ENCODE measurements around the gene RBM33. TPM values are rescaled to one million over a fixed set of nuclear protein-coding genes. Genes with fewer than 3 reads are reported as not detected.

Gene RBM33
- total and polyA plus RNA-seq, 2 experiments from 2014 or later: 51.1 to 53.5 TPM

GRCh38 chr7:155680124-155680523 is 35.7 kb downstream of the RBM33 start:
- no peak overlapping the region for H3K4me3 ChIP-seq
- no peaks in the 10 kb centered on the region for H3K27me3 ChIP-seq
- no peaks in the 10 kb centered on the region for H3K36me3 ChIP-seq
- H3K27ac ChIP-seq: peak overlapping the region; percentile 28
- TF ChIP-seq, protein P1, sequence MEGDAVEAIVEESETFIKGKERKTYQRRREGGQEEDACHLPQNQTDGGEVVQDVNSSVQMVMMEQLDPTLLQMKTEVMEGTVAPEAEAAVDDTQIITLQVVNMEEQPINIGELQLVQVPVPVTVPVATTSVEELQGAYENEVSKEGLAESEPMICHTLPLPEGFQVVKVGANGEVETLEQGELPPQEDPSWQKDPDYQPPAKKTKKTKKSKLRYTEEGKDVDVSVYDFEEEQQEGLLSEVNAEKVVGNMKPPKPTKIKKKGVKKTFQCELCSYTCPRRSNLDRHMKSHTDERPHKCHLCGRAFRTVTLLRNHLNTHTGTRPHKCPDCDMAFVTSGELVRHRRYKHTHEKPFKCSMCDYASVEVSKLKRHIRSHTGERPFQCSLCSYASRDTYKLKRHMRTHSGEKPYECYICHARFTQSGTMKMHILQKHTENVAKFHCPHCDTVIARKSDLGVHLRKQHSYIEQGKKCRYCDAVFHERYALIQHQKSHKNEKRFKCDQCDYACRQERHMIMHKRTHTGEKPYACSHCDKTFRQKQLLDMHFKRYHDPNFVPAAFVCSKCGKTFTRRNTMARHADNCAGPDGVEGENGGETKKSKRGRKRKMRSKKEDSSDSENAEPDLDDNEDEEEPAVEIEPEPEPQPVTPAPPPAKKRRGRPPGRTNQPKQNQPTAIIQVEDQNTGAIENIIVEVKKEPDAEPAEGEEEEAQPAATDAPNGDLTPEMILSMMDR (IDR thresholded peaks at IDR 0.05; ENCODE audit: low read depth, low read length): no peak
- H3K9me3 ChIP-seq (ENCODE audit: low read depth): no peaks in the 10 kb centered on the region
- H3K4me1 ChIP-seq (ENCODE audit: low read depth): peaks cover 58% of the 10 kb centered on the region
- DNase-seq (ENCODE audit: low read depth in 1 of 2, low spot score in 1 of 2): no peak

GRCh38 chr7:155680864-155681263 is 36.4 kb downstream of the RBM33 start:
- TF ChIP-seq, protein P1 (IDR thresholded peaks at IDR 0.05; ENCODE audit: low read depth, low read length): no peak

DNA sequence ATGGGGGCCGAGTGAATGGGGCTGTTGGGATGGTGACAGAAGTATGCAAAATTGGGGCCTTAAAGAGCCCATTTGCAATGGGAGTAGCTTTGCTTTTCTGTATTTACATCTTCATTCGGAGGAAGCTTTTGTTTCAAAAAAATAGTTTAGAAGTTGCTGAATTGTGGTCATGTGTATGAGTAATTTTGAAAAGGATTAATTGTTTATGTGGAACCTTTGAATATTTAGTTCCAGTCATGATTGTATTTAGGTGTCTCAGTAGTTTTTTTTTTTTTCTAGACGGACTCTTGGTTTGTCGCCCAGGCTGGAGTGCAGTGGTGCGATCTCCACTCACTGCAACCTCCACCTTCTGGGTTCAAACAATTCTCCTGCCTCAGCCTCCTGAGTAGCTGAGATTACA is 37.2 kb downstream of the RBM33 start:
- H3K27ac ChIP-seq: no peak overlapping the region
- no peaks in the 10 kb centered on the region for H3K27me3 ChIP-seq
- DNase-seq (ENCODE audit: low read depth in 1 of 2, low spot score in 1 of 2): no peak
- H3K4me3 ChIP-seq: no peak overlapping the region
- no peaks in the 10 kb centered on the region for H3K36me3 ChIP-seq
- TF ChIP-seq, protein P1 (IDR thresholded peaks at IDR 0.05; ENCODE audit: low read depth, low read length): no peak
- peaks cover 58% of the 10 kb centered on the region for H3K4me1 ChIP-seq (ENCODE audit: low read depth)
- no peaks in the 10 kb centered on the region for H3K9me3 ChIP-seq (ENCODE audit: low read depth)

More at GRCh38 chr7:155680864-155681263, 36.4 kb downstream of the RBM33 start:
- Histone ChIP-seq H3K27me3 (no peaks in the 10 kb centered on the region), H3K4me3 (no peak overlapping the region), H3K27ac (no peak overlapping the region), H3K4me1 (ENCODE audit: low read depth) (peaks cover 65% of the 10 kb centered on the region), H3K36me3 (no peaks in the 10 kb centered on the region), H3K9me3 (ENCODE audit: low read depth) (no peaks in the 10 kb centered on the region)
- DNase-seq (ENCODE audit: low read depth in 1 of 2, low spot score in 1 of 2): no peak

DNA sequence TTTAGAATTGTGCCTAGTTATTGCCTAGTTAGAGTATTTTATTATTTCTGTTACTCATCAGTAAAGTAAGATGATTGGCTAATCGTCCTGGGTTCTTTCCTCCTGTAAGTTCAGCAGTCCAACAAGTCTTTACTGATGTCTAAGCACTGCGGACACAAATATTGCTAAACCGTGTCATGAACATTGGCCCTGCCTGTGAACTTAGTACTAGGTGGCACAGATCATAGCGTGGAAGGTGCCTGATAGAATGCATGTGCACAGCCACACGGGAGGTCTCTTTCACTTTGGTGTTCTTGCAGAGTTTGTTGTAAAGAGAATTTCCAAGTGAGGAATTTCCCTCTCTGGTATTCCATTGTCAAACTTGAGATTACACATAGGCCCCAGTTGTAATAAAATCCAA is 38.0 kb downstream of the RBM33 start:
- TF ChIP-seq, protein P1 (IDR thresholded peaks at IDR 0.05; ENCODE audit: low read depth, low read length): no peak
- Histone ChIP-seq H3K27ac (no peak overlapping the region), H3K4me1 (ENCODE audit: low read depth) (peaks cover 55% of the 10 kb centered on the region), H3K4me3 (no peak overlapping the region), H3K36me3 (no peaks in the 10 kb centered on the region), H3K9me3 (ENCODE audit: low read depth) (no peaks in the 10 kb centered on the region), H3K27me3 (no peaks in the 10 kb centered on the region)
- DNase-seq (ENCODE audit: low read depth in 1 of 2, low spot score in 1 of 2): no peak

DNA sequence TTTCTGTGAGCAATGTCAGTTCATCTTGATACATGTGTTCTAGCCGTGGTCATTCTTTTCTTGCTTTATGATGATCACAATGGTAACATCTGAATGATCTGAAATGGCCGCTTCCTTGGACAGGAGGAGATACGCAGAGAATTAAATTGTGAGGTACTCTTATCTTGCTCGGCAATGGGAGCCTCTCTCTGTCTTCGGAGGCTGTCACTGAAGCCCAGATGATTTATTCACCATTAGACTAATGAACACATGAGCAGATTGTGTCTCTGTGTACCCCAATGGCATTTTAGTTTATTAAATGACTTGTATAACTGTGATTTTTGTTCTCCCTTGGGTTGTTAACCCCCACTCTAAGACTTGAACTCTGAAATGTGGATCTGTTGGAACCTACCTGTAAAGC is 38.6 kb downstream of the RBM33 start:
- Histone ChIP-seq H3K27ac (peak overlapping the region; percentile 85), H3K9me3 (ENCODE audit: low read depth) (no peaks in the 10 kb centered on the region), H3K4me1 (ENCODE audit: low read depth) (peaks cover 55% of the 10 kb centered on the region), H3K27me3 (no peaks in the 10 kb centered on the region), H3K36me3 (no peaks in the 10 kb centered on the region), H3K4me3 (no peak overlapping the region)
- DNase-seq (ENCODE audit: low read depth in 1 of 2, low spot score in 1 of 2): no peak
- TF ChIP-seq, protein P1 (IDR thresholded peaks at IDR 0.05; ENCODE audit: low read depth, low read length): no peak

- no peaks in the 10 kb centered on the region for H3K9me3 ChIP-seq (ENCODE audit: low read depth)
- TF ChIP-seq, protein P1 (IDR thresholded peaks at IDR 0.05; ENCODE audit: low read depth, low read length): no peak
- H3K4me1 ChIP-seq (ENCODE audit: low read depth): peaks cover 55% of the 10 kb centered on the region
- no peaks in the 10 kb centered on the region for H3K36me3 ChIP-seq
- H3K27ac ChIP-seq: peak overlapping the region; percentile 85
- H3K4me3 ChIP-seq: no peak overlapping the region
- no peaks in the 10 kb centered on the region for H3K27me3 ChIP-seq
- DNase-seq (ENCODE audit: low read depth in 1 of 2, low spot score in 1 of 2): no peak
Observed at GRCh38 chr7:155683714-155684113, 39.3 kb downstream of the RBM33 start.
